AG08395 (cell line): ENCODE results near the gene TBC1D2.
A peak's percentile ranks its signal among the peaks of the same experiment; 100 is the strongest.

Experiments
- DNase-seq: peaks from one replicate; pipeline ENCODE4 v3.0.0; 2012; ENCODE audit warnings: mixed read lengths, low spot score

Gene TBC1D2

DNA sequence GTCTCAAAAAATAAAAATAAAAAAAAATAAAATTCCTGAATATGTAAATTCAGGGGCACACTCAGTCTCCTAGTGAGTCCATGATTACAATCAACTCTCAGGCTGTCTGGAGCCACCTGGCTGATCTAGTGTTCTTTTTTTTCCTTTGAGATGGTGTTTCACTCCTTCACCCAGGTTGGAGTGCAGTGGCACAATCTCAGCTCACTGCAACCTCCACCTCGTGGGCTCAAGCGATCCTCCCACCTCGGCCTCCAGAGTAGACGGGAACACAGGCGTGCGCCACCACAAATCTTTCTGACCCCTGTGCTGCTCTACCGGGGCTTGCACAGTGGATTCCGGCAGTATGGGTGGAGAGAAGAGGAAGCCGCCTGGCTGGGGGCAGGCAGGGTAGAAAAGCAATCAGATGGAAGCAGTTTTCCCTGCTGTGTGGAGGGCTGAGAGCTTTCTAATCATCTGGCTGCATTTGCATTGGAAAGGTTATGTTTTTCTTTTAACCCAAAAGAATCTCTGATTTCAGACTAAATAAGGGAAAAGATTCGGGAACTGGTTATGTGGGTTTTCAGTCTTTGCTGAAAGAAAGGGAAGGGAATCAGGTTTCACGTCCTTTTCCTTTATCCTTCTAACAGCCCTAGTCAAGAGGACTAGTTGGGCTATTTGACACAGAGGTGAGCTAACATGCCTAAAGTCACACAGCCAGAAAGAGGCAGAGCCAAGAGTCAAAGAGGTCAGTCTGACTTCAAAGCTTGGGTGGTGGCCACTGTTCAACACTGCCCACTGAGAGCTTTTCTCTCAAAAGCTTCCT is 36.7 kb downstream of the TBC1D2 start:
- no peak for DNase-seq

DNA sequence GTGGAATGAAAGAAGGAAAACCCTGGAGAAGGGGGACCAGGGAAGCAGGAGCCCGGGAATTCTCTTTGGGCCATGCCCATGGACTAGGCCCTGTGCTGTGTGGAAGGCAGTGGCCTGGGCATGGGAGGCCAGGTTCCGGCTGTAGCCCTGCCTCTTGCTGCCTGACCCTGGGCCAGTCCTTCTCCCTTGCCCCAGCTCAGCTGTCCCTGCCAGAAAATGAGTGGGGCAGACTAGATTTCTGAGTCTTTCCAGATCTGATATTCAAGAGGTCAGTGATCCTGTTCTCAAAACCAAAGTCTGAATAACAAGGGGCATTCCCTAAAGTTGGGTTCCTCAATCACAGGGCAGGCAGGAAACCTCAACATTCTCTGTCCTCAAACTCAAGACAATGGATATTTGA is 38.2 kb downstream of the TBC1D2 start:
- DNase-seq = no peak

DNA sequence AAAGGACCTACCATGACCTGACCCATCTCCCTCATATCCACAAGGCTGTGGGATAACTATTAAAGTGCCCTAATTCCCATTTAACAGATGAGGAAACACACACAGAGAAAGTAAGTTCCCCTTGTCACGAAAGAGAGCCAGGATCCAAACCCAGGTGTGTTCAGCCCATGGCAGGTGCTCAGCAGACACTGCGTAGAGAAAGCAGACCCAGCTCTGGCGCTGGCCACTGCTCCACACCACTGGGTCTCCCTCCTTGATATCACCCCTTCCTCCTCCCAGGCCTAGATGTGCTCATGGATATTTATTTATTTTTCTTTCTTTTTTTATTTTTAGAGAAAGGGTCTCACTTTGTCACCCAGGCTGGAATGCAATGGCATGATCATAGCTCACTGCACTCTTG is 39.1 kb downstream of the TBC1D2 start:
- no peak for DNase-seq

DNA sequence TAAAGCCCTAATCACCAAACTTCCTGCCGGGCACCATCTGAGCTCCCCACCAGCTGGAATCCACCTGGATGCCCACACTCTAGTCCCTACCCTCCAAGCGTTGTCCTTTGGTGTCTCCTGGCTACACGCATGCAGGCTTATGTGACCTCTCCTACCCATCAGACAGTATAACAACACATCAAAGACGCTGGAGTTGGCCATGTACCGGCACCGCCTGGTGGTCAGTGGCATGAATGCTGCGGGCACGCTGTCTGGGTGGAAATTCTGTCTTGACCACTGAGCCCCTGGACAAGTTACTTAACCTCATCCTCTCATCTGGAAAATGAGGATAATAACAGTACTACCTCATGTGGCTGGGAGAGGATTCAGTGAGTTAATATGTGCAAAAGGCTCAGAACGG is 39.6 kb downstream of the TBC1D2 start:
- peak; percentile 26 for DNase-seq

DNA sequence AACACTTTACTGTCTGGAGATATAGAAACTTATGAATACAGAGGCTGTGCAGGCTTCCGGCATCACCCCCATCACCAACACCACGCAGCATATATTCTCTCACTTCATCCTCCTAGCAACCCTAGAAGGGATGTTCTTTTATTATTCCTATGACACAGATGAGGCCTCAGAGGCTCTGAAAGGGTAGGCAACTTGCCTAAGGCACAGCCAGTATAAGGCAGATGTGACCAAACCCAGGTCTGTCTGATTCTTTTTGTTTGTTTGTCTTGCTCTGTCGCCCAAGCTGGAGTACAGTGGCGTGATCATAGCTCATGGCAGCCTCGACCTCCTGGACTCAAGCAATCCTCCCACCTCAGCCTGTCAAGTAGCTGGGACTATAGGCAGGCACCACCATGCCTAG is 40.2 kb downstream of the TBC1D2 start:
- DNase-seq = no peak

DNA sequence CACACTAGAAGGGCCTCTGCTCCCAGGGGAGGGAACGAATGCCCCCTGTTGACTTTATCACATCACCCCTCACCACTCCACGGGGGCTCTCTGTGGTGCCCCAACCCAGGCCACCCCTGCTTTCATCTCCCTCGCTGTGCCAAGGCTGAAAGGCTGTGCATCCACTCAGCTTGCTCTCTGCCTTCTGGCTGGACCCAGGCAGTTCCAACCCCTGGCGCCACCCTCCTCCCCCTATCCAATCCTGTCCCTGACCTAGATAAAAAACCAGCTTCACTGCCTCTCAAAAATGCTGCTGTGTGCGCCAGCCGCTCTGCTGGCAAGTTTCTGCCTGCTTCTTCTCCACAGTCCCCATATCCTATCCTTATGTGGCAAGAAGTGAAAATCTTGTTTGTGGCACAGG is 40.6 kb downstream of the TBC1D2 start:
- no peak for DNase-seq

DNA sequence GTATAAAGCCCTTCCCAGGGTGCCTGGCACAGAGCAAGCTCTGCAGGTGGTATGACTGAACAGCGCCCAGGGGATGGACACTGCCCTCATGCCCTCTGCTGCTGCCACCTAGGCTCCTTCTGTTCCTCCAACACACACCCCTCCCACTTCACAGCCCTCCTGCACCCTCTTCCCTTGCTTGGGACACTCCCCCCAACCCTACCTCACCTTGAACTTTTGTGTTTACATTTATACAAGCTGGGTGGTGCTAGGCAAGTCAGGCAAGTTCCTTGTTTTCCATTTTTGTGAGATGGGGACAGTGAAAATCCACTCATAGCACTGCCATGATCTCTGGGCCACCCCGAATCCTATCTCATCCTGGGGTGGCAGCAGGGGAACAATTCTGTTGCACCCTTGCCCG is 44.2 kb downstream of the TBC1D2 start:
- DNase-seq = no peak

DNA sequence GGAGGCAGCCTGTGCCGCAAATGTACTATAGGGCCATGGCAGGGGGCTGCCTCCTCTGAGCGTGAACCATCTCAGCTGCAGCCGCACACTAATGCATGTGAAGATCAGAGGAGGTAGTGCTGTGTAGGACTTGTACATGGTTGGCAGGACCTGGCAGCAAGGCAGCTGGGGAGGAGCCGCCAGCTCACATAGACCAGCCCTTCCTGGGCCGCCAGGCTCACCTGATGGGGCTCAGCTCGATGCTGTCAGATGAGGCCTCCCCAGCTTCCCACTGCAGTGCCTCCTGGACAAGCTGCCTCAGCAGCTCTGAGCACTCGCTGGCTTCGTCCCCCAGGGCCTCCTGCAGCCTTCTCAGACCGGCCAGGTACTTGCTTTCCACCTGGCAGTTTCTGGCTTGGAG is 45.0 kb downstream of the TBC1D2 start:
- DNase-seq = no peak

DNA sequence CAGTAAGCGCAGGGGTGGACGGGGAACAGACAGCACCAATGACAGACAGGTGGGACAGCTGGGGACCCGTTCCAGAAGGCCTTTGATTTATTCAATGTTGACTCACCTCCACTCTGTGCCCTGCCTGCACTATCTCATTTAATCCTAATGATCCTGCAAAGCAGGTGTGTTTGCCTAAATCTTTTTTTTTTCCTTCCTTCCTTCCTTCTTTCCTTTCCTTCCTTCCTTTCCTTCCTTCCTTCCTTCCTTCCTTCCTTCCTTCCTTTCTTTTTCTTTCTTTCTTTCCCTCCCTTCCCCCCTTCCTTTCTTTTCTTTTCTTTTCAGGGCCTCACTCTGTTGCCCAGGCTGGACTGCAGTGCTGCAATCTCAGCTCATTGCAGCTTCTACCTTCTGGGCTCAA is 45.9 kb downstream of the TBC1D2 start:
- DNase-seq = no peak

DNA sequence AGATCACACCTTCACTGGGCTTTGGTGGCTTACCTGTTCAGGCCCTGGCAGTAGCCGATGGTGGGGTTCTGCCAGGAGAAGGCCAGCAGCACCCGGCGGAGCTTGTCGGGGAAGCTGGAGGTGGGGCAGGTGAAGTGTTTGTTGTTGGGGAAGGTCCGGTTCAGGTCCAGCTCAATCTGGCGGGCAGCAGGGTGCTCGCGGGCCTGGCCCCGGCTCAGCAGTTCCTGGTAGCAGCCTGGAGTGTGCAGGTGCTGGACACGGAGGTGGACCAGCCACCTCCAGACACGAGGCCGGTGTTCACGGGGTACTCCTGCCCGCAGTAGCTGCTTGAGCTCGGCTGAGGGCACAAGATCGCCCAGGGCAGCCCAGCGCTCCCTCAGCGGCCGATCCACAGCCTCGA is 46.8 kb downstream of the TBC1D2 start:
- DNase-seq = no peak

DNA sequence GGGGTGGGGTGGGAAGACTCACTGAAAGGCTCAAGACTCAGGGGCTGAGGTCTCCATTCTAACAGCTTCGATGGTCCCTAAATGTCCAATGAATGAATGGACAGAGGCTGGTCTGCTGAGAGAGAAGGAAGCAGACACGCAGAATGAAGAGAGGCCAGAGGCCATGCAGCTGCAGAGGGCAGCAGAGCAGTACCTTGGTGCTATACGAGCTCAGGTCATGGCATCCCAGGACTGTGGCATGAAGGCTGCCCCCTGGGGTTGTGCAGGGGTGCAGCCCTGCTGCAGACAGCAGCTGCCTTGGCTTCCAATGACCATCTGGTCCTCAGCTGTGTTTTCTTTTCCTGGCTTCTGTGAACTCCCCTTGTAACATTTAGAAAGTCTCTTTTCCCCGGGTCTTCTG is 47.8 kb downstream of the TBC1D2 start:
- no peak for DNase-seq

DNA sequence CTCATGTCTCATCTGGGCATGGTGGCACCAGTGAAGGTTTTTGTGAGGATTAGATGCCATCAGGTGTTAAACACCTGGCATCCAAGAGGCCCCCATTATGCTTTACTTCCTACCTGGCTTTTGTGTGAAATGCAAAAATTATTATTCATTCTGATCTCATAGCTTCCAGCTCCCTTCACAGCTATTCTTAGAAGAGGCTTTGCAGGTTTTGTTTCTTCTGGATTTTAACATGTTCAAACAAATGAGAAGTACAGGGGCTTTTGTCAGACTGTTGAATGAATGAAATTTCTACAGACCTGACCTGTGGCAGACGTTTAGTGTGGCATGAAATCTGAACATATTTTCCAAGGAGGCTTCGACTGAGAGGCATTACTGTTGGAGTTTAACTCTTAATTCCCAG is 48.7 kb downstream of the TBC1D2 start:
- DNase-seq = no peak

DNA sequence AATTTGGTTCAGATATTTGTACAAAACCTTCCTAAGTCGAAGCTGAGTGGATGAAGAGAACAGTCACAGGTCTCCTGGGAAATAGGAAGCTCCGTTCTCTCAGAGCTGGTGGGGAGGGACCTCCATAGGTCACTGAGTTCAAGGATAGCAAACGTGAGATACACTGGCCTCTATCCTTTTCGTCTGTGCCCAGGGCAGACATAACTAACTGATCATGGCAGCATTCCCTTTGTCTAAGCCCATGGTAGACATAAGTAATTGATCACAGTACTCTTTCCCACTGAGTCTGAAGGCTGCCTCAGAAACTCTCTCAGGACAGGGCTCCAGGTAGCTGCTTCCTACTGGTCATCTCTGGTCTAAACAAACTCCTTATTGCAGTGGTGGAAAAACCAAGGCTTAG is 50.8 kb downstream of the TBC1D2 start:
- no peak for DNase-seq

DNA sequence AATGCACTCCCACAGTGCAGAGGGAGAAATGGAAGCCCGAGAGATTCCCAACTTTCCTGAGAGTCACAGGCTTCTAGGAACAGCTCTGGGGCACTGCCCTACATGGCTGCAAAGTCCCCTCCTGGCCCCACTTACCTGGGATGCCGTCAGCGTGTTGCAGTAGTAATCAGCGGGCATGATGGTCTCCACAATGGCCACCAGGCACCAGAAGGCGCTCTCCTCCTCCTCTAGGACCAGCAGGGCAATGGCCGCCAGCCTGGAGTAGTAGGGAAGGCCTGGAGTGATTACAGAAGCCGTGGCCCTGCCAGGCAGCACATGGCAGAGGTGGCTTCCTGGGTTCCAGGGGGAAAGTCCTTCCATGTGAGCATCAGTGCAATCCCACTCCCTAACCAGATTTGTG is 52.3 kb downstream of the TBC1D2 start:
- DNase-seq = no peak

DNA sequence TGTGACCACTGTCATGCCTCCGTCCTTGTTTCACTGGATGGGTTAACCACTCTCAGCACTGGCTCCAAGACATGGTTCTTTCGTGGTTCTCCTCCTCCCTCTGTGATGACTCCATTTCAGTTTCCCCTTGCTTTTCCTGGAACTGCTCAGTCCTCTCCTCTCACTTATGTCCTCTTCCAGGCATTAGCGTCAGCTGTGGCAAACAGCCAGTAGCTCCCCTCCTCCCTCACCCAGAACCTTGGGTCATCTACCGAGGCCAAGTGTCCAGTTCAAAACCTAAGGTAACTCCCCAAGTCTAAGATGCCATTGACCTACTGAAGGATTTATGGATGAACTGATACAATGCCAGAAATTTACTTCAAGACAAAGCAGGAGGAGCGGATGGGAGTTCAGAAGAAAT is 53.2 kb downstream of the TBC1D2 start:
- DNase-seq = no peak

DNA sequence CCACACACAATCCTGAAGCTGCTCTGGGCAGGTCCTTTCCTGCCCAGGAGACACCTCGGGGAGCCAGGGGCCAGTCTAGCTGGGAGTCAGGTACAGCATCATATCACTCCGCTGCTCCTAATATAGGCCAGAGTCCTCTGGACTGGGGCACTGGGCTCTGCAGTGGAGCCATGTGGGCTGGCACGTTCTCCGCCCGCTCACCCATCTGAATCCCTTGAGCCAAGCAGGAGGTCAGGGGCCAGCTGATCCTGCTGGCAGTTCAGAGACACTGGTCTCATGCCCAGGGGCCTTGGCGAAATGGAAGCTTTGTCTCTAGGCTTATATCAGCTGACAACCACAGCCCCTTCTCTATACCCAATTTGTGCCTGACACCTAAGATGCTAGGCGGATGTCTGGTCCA is 53.7 kb downstream of the TBC1D2 start:
- DNase-seq = no peak

DNA sequence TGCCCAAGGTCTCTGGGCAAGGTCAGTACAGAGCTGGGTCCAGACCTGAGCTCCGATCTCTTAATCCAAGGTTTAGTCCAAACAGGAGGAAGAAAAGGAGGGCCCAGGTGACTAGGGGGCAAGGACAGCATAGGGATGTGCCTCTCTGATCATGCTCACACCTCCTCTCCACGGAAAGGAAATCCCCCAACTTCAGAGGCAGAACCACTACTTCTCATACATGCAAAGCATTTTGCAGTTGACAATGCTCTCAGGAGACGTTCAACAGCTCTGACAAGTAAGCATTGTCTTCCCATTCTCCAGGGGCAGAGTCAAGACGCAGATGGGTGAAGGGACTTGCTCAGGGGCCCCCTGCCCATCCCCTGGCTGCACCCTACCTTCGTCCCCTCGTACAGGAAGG is 54.3 kb downstream of the TBC1D2 start:
- no peak for DNase-seq

DNA sequence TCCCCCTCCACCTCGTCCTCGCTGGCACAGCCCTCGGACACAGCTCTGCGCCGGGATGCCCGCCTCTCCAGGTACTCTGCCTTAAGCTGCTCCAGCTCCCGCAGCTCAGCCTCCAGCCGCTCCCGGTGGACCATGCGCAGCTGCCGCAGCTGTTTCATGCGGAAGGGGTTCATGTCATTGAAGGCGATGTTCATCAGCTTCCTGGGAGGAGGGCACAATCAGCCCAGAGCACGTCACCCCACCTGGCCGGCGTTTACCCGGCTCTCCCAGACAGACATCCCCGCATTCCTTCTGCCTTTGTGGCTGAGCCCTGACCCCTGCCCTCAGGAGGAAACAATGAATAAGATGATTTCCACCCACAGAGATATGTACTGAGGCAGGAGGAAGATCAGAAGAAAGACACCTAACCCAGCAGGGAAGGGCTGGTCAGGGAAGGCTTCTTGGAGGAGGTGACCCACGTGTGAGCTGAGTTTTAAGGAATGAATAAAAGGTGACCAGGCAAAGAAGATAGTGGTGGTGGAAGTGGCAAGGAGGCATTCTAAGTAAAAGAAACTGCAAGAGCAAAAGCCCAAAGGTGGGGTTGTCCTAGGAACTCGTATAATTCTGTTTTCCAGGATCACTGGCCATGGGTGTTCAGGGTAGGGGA is 55.9 kb downstream of the TBC1D2 start:
- no peak for DNase-seq

DNA sequence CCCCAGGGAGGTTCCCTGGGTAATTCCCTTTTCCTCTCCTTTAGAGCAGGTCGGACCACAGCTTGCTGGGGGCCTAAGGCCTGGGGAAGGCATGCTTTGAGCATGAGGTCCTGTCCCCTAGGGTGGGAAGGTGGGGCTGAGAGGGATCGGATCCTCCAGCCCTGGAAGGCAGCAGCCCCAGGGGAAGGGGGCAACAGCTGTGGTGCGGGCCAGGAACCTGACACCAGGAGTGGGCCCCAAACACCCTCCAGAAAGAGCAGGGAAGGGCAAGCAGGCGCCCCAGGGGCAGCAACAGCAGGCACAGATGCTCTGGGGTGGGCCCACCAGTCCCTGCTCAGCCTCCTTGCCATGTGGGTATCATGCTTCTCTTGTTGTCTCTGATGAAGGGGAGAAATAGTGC is 59.8 kb downstream of the TBC1D2 start:
- DNase-seq = no peak

DNA sequence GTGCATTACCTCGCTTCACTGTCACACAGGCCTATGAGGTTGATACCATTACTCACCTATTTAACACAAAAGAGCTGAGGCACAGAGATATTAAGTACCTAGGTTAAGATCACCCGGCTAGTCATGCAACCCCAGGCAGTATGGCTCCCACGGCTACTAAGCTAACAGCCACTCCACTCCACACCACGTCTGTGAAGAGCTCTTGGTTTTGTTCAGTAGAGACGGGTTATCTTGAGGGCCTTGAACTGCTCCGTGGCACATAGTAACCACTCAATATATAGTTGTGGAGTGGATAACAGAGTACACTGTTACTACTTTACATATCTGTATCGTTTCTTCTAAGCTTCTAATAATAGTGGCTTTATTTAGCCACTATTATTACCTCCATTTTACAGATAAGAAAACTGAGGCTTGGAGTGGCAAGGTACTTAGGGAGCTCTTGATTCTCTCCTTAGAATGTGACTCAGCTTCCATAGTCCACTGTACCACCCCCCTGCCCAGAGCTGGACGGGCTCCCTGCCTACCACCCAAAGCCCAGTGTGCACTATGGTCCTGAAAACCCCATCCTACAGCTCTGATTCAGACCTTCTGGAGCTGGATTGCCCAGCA is 62.0 kb downstream of the TBC1D2 start:
- DNase-seq = no peak

DNA sequence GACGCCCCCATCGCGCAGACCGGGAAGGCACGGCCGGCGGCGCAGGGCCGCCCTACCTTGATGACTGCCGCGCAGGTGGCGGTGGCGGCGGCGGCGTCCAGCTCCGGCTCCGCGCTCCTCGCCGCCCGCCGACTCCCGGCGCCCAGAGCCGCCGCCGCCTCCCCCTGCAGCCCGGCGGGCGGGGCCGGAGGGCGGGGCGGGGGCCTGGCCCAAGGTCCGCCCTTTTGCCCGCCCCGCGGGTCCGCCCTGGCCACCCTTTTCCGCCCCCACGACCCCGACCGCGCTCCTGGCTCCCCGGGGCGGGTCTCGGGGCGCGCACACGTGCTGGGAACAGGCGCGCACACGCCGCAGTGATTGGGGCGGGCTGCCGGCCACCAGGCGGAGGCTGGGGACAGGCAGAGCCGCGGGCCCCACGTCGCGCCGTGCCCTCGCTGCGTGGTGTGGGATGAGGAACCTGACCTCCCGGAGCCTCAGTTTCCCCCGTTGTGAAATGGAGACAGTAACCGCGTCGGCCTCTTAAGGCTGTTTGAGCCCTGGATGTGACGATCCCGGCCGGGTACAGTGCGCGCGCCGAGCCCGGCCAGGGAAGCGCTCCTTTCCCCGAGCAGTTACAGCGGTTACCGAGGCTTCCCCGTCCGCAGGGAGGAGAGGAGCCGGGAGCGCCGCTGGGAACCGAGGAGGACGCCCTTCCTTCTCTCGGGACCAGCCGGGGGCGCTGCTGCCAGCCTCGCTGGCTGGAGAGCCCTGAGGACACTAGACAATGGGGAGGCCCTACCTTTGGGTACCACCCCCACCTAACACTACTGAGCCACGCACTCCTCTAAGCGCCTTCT is 62.7 kb downstream of the TBC1D2 start, which contains the start of gene CORO2A:
Gene CORO2A, minus strand, starts transcription at position 135 of the 833 bp plus-strand sequence. CDS start 34,977 bp downstream, outside the sequence.
- DNase-seq = peak; percentile 88
